Esophagus muscularis mucosa (tissue), 4 donors: Measurements from ENCODE around the gene RAB11FIP5. TPM values are rescaled to one million over a fixed set of nuclear protein-coding genes. Genes with fewer than 3 reads are reported as not detected.
"Not testable (repeated sequence)": the region's sequence is repeated elsewhere in the genome, so short reads cannot be mapped to it uniquely, and the experiment has no call there.

Source experiments
- DNase-seq: peaks from one replicate; pipeline ENCODE4 v3.0.0-alpha.2; 2017; ENCODE audit errors: extremely low spot score
- H3K27ac ChIP-seq, 4 donors: fragments of 200-600 bp; sonication (generic); replicated peaks in 1 of 4; 1 replicate in 3 of 4; 2 replicates in 1 of 4; pipeline ENCODE4 v1.5.1; 2016 to 2019; ENCODE audit warnings: mild to moderate bottlenecking in 1 of 4
- H3K27me3 ChIP-seq, 4 donors: fragments of 200-600 bp; sonication (generic); one replicate each; pipeline versions ENCODE4 v1.5.1 to v1.6.0; 2016 to 2019
- H3K36me3 ChIP-seq, 4 donors: fragments of 200-600 bp; sonication (generic); one replicate each; pipeline ENCODE4 v1.5.1; 2016 to 2019
- H3K4me1 ChIP-seq, 4 donors: fragments of 200-600 bp; sonication (generic); one replicate each; pipeline ENCODE4 v1.5.1; 2016 to 2019
- H3K4me3 ChIP-seq, 4 donors: fragments of 200-600 bp; sonication (generic); 1 replicate in 2 of 4; 2 replicates in 2 of 4; pipeline ENCODE4 v1.5.1; 2016 to 2019; ENCODE audit warnings: mild to moderate bottlenecking in 4 of 4, moderate library complexity in 1 of 4
- H3K9me3 ChIP-seq, 4 donors: fragments of 200-600 bp; sonication (generic); 1 replicate in 3 of 4; 2 replicates in 1 of 4; pipeline ENCODE4 v1.5.1; 2016 to 2019
- CTCF ChIP-seq, 3 experiments: fragments of 200-600 bp in 2 of 3; fragments of 450-650 bp in 1 of 3; sonication (generic) in 2 of 3; IDR thresholded peaks; one replicate each; pipeline ENCODE4 v1.5.1; 2017 to 2019; ENCODE audit warnings: antibody characterized with exemption in 3 of 3, mild to moderate bottlenecking in 2 of 3, moderate library complexity in 1 of 3
- EP300 ChIP-seq: sonication (generic); formaldehyde crosslinking; IDR thresholded peaks from one replicate; pipeline ENCODE4 v1.6.1; 2017; ENCODE audit warnings: antibody characterized with exemption
- POLR2A ChIP-seq: fragments of 450-650 bp; IDR thresholded peaks from one replicate; pipeline ENCODE4 v1.6.1; 2017; ENCODE audit warnings: antibody characterized with exemption, moderate library complexity, mild to moderate bottlenecking, low read depth
- POLR2AphosphoS5 ChIP-seq, 2 donors: sonication (generic); formaldehyde crosslinking; IDR thresholded peaks; one replicate each; pipeline ENCODE4 v1.6.1; 2017; ENCODE audit warnings: antibody characterized with exemption in 2 of 2
- WGBS: methylation state at CpG from one replicate; pipeline ENCODE4 v1.1.5; 2018; 5-methylcytosine and 5-hydroxymethylcytosine counted together
- intact Hi-C: fragments of 100-400 bp; cut with DNase I; formaldehyde crosslinking; loops from one replicate; pipeline ENCODE4 v1.15.1; 2023
- total RNA-seq, 4 donors: library from RNA; depleted of rRNA; stranded (reverse); fragments of >200 nt; gene quantifications; one replicate each; pipeline versions ENCODE4 v1.1.0 to v1.2.1, GENCODE V29; 2016

RAB11FIP5 gene
- total RNA-seq, 4 donors from 2014 or later = 17.0 to 46.4 (median 38.4) TPM

- TF ChIP-seq CTCF (IDR thresholded peaks at IDR 0.05) = no peak
- no peak for TF ChIP-seq POLR2AphosphoS5 (IDR thresholded peaks at IDR 0.05)
- no peak for TF ChIP-seq EP300
- TF ChIP-seq POLR2A = no peak
- no peak for DNase-seq
- H3K27ac ChIP-seq = no peak overlapping the region
- no peaks in the 10 kb centered on the region for H3K36me3 ChIP-seq
- intact Hi-C loops = no loop called here
- no peaks in the 10 kb centered on the region for H3K27me3 ChIP-seq
- H3K4me1 ChIP-seq = peaks cover 25 to 45% (median 39%) of the 10 kb centered on the region in 4 donors
- 87% methylated on average over 2 of the region's 2 CpGs for WGBS
- no peaks in the 10 kb centered on the region for H3K9me3 ChIP-seq
- H3K4me3 ChIP-seq = no peak overlapping the region
These were observed 45.7 kb downstream of the RAB11FIP5 start for GRCh38 chr2:73067043-73067442.

DNA sequence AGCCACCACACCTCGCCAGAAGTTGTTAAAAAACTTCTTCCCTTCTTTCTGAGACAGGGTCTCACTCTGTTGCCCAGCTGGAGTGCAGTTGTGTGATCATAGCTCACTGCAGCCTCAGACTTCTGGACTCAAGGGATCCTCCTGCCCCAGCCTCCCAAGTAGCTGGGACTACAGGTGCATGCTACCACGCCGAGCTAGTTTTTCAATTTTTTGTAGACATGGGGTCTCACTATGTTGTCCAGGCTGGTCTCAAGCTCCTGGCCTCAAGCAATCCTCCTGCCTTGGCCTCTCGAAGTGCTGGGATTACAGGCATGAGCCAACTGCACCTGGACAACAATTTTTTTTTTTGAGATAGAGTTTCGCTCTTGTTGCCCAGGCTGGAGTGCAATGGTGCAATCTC lies 47.7 kb downstream of the RAB11FIP5 start:
- not testable (repeated sequence) for H3K9me3 ChIP-seq

DNA sequence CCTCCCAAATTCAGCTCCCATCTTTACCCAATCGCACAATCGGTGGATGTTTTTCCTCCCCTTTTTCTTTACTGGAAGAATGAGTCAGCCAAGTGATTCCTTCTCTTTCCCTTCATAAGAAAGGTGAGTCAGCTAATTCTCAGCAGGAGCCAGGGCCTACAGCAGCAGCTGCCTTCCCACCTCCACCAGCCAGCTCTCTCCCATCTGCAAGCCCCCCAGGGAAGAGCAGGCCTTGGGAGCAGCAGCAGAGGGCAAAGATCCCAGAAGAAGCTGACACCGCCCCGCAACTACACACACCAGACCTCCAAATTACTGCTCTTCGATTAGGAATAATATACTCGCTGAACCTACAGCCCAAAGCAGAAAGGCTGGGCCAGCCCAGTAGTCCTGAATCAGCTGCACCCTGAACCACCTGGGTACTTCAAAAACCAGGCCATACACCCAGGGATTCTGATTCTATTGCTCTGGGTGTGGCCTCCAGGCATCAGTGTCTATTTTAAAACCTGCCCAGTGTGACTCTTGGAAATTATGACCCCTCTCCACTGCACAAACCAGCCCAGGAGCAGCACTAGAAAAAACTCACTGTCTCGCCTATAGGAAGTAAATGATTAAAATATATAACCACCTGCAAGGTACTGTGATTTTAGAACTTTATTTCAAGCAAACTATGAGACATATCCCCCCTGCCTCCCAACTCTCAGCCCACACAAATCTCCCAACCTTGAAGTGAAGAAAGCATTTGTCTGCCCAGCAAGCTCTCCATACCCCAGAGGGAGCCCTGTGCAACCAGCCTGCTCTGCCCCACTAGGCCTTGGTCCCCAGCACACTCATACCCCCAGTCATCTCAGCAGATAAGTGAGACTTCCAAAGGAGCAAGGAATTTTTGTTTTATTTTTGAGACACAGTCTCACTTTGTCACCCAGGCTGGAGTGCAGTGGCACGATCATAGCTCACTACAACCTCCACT lies 48.6 kb downstream of the RAB11FIP5 start:
- no peaks in the 10 kb centered on the region for H3K27me3 ChIP-seq
- no peak overlapping the region for H3K27ac ChIP-seq
- H3K36me3 ChIP-seq = no peaks in the 10 kb centered on the region
- no peak for TF ChIP-seq CTCF (IDR thresholded peaks at IDR 0.05)
- no peak overlapping the region for H3K4me3 ChIP-seq
- intact Hi-C loops = no loop called here
- no peak for DNase-seq
- 78% methylated on average over 8 of the region's 8 CpGs for WGBS
- peaks cover 11 to 27% (median 22%) of the 10 kb centered on the region in 4 donors for H3K4me1 ChIP-seq
- H3K9me3 ChIP-seq = no peaks in the 10 kb centered on the region

More for the DNA sequence above, 47.7 kb downstream of the RAB11FIP5 start:
- 92% methylated on average over 5 of the region's 5 CpGs for WGBS
- H3K36me3 ChIP-seq, H3K4me3 ChIP-seq, H3K27ac ChIP-seq, DNase-seq, intact Hi-C loops, H3K27me3 ChIP-seq: not testable (repeated sequence)
- peaks cover 20 to 36% (median 31%) of the 10 kb centered on the region in 4 donors for H3K4me1 ChIP-seq

DNA sequence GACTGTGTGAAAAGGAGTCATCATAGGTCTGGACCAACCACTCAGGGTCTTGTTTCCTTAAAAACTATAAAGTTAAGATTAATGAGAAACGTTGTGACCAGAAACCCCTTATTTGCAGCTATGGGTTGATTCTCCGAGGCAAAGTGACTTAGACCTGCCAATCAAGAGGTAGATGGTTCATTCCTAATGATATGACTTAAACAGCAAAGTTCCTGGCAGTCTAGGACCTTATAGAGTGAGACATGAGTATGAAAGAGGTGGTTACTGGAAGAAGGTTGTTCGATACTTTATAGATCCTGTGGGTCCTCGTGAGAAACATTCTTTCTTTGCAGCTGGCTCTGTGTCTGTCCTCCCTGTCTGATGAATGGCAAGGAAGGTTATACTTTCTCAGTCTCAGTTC lies 49.3 kb downstream of the RAB11FIP5 start:
- intact Hi-C loops = no loop called here
- no peak for TF ChIP-seq CTCF (IDR thresholded peaks at IDR 0.05)
- no peak for TF ChIP-seq EP300
- no peak for TF ChIP-seq POLR2AphosphoS5 (IDR thresholded peaks at IDR 0.05)
- no peaks in the 10 kb centered on the region for H3K27me3 ChIP-seq
- DNase-seq = no peak
- peaks cover 4 to 20% (median 15%) of the 10 kb centered on the region in 4 donors for H3K4me1 ChIP-seq
- no peak overlapping the region for H3K4me3 ChIP-seq
- no peaks in the 10 kb centered on the region for H3K9me3 ChIP-seq
- H3K36me3 ChIP-seq = peaks cover 0 to 3% (median under 1%) of the 10 kb centered on the region in 4 donors
- WGBS = 77% methylated on average over 4 of the region's 4 CpGs
- H3K27ac ChIP-seq = no peak overlapping the region

- TF ChIP-seq EP300 (no peak), POLR2AphosphoS5 (IDR thresholded peaks at IDR 0.05) (no peak), POLR2A (no peak), CTCF (IDR thresholded peaks at IDR 0.05) (no peak)
- intact Hi-C loops = no loop called here
- 92% methylated on average over 6 of the region's 6 CpGs for WGBS
- Histone ChIP-seq H3K4me3 (no peak overlapping the region), H3K9me3 (peaks cover 0 to 12% (median 5%) of the 10 kb centered on the region in 4 donors), H3K4me1 (peaks cover 0 to 9% (median 7%) of the 10 kb centered on the region in 4 donors), H3K27me3 (no peaks in the 10 kb centered on the region), H3K27ac (no peak overlapping the region), H3K36me3 (peaks cover 11 to 38% (median 27%) of the 10 kb centered on the region in 4 donors)
- no peak for DNase-seq
These were observed 53.6 kb downstream of the RAB11FIP5 start for GRCh38 chr2:73059106-73059505.
